K562 (cell line): Measurements from ENCODE around the gene NOTCH1. TPM values are rescaled to one million over a fixed set of nuclear protein-coding genes. Genes with fewer than 3 reads are reported as not detected.
A peak's percentile ranks its signal among the peaks of the same experiment; 100 is the strongest.

Experiments used
- ATAC-seq: fragments of 200-7000 bp; cut with Tn5 transposase; 3 replicates; pipeline ENCODE4 v1.9.1; 2020; ENCODE audit warnings: moderate library complexity
- BruUV-seq: library from RNA; stranded (reverse); fragments of 400-500 nt; replicated peaks from 2 replicates; lab custom pipeline; 2021; lab: Mats Ljungman, UMichigan
- CTCF ChIA-PET: fragments of 300-600 bp; formaldehyde crosslinking; extraction: SDS; loops from one replicate; lab custom pipeline; 2021; ENCODE audit warnings: low intra/inter-chr PET ratio; lab: Yijun Ruan, JAX
- POLR2A ChIA-PET: fragments of 300-600, 350-650 bp; sonication (Branson Sonifier 250); formaldehyde crosslinking; extraction: SDS; loops from one replicate; lab custom pipeline; 2021; ENCODE audit warnings: antibody characterized with exemption, inconsistent platforms; lab: Yijun Ruan, JAX
- DNase-seq, 4 experiments: peaks; one replicate each; pipeline versions ENCODE4 v3.0.0 to v3.0.0-alpha.2; 2011 to 2018; ENCODE audit warnings: low spot score in 3 of 4, mixed read lengths in 3 of 4; ENCODE audit errors: extremely low read depth in 1 of 4
- FAIRE-seq: peaks from 2 replicates; lab custom pipeline; 2011; peaks lifted over from hg19 to GRCh38; lab: Jason Lieb, UNC
- H2AFZ ChIP-seq: 2 replicates; pipeline ENCODE4 v1.6.0; 2011; ENCODE audit warnings: low read depth, low read length, control low read depth, inconsistent platforms
- H3K27ac ChIP-seq: fragments of 200-600 bp; 3 replicates; pipeline ENCODE4 v1.8.0; 2011; ENCODE audit warnings: low read depth, mild to moderate bottlenecking, control low read depth, inconsistent platforms, low read length, moderate library complexity, mixed read lengths; ENCODE audit errors: extremely low read depth
- H3K27me3 ChIP-seq, 2 experiments: fragments of 300-600 bp in 1 of 2; 2 replicates in 1 of 2; 3 replicates in 1 of 2; pipeline versions ENCODE4 v1.6.0 to v1.8.0; 2011; ENCODE audit warnings: inconsistent platforms in 2 of 2, low read length in 2 of 2, mild to moderate bottlenecking in 1 of 2, mixed read lengths in 1 of 2, moderate library complexity in 1 of 2; ENCODE audit not compliant: control insufficient read depth in 2 of 2, insufficient read depth in 2 of 2
- H3K36me3 ChIP-seq: fragments of 300-600 bp; 3 replicates; pipeline ENCODE4 v1.8.0; 2011; ENCODE audit warnings: mild to moderate bottlenecking, low read length, inconsistent platforms; ENCODE audit not compliant: control insufficient read depth, insufficient read depth
- H3K4me1 ChIP-seq, 2 experiments: fragments of 200-600 bp in 1 of 2; replicated peaks in 1 of 2; 2 replicates in 1 of 2; 3 replicates in 1 of 2; pipeline versions ENCODE4 v1.5.1 to v1.8.0; 2011; ENCODE audit warnings: inconsistent platforms in 2 of 2, low read length in 2 of 2, mild to moderate bottlenecking in 1 of 2, mixed read lengths in 1 of 2, moderate library complexity in 1 of 2; ENCODE audit not compliant: control insufficient read depth in 2 of 2, insufficient read depth in 2 of 2
- H3K4me2 ChIP-seq: 2 replicates; pipeline ENCODE4 v1.6.1; 2011; ENCODE audit warnings: low read length, control low read depth, inconsistent platforms, mixed read lengths; ENCODE audit not compliant: insufficient read depth
- H3K4me3 ChIP-seq: fragments of 200-600 bp; sonication (generic), shearing (Covaris generic); 2 replicates; pipeline ENCODE4 v1.5.1; 2016; ENCODE audit warnings: control low read depth, inconsistent platforms
- H3K79me2 ChIP-seq: fragments of 200-600 bp; 3 replicates; pipeline ENCODE4 v1.8.0; 2011; ENCODE audit warnings: low read length, inconsistent platforms; ENCODE audit not compliant: control insufficient read depth, insufficient read depth
- H3K9ac ChIP-seq, 2 experiments: 2 replicates each; pipeline versions ENCODE4 v1.6.0 to v1.6.1; 2011; ENCODE audit warnings: low read depth in 2 of 2, low read length in 2 of 2, control low read depth in 1 of 2, inconsistent platforms in 1 of 2, mild to moderate bottlenecking in 1 of 2, mixed read lengths in 1 of 2; ENCODE audit not compliant: insufficient read depth in 1 of 2
- H3K9me1 ChIP-seq: one replicate; pipeline ENCODE4 v1.6.0; 2011; ENCODE audit warnings: inconsistent platforms, mild to moderate bottlenecking, low read length, moderate library complexity; ENCODE audit not compliant: control insufficient read depth, insufficient read depth
- H3K9me3 ChIP-seq: replicated peaks from 2 replicates; pipeline ENCODE4 v1.5.1; 2011; ENCODE audit warnings: low read depth, low read length, inconsistent platforms; ENCODE audit not compliant: control insufficient read depth, insufficient read depth
- H4K20me1 ChIP-seq: replicated peaks from 2 replicates; pipeline ENCODE4 v1.6.1; 2011; ENCODE audit warnings: low read length, inconsistent platforms, mixed read lengths; ENCODE audit not compliant: control insufficient read depth, insufficient read depth
- DIDO1 ChIP-seq: fragments of 450-650 bp; IDR thresholded peaks from 2 replicates; pipeline ENCODE4 v1.6.1; 2016; ENCODE audit warnings: low read depth, missing biosample characterization, missing genetic modification characterization
- E2F1 ChIP-seq: sonication (generic); formaldehyde crosslinking; IDR thresholded peaks from 2 replicates; pipeline ENCODE4 v1.8.1; 2023; ENCODE audit warnings: mild to moderate bottlenecking, missing genetic modification reagents, moderate library complexity
- ESRRB ChIP-seq: fragments of 250-450 bp; sonication (Bioruptor Pico); IDR thresholded peaks from 2 replicates; pipeline ENCODE4 v1.5.0; 2020; ENCODE audit warnings: mild to moderate bottlenecking, moderate library complexity, borderline replicate concordance
- ID3 ChIP-seq, 2 experiments: fragments of 250-450 bp in 1 of 2; fragments of 450-650 bp in 1 of 2; sonication (Bioruptor Pico) in 1 of 2; IDR thresholded peaks; 2 replicates each; pipeline versions ENCODE4 v1.6.1 to v1.8.0; 2016 to 2021; ENCODE audit warnings: mild to moderate bottlenecking in 2 of 2, moderate library complexity in 2 of 2, missing compliant biosample characterization in 1 of 2, missing genetic modification characterization in 1 of 2
- KDM1A ChIP-seq, 2 experiments: fragments of 450-650 bp; IDR thresholded peaks; 2 replicates each; pipeline ENCODE4 v1.6.1; 2016; ENCODE audit warnings: mild to moderate bottlenecking in 2 of 2
- L3MBTL2 ChIP-seq: fragments of 450-650 bp; IDR thresholded peaks from 2 replicates; pipeline ENCODE4 v1.6.1; 2016; ENCODE audit warnings: mild to moderate bottlenecking, moderate library complexity
- OTX1 ChIP-seq: fragments of 450-650 bp; formaldehyde crosslinking; IDR thresholded peaks from 2 replicates; pipeline ENCODE4 v1.4.0; 2022; ENCODE audit warnings: mild to moderate bottlenecking
- PHF21A ChIP-seq: fragments of 450-650 bp; IDR thresholded peaks from 2 replicates; pipeline ENCODE4 v1.6.1; 2017; ENCODE audit warnings: low read depth, borderline replicate concordance
- POLR2A ChIP-seq: fragments of 450-650 bp; conservative IDR thresholded peaks from 2 replicates; pipeline ENCODE4 v1.6.1; 2016
- POLR2G ChIP-seq: fragments of 200-400 bp; formaldehyde crosslinking; IDR thresholded peaks from 2 replicates; pipeline ENCODE4 v1.6.1; 2017; ENCODE audit warnings: low read depth, mild to moderate bottlenecking, antibody characterized with exemption, low read length, moderate library complexity
- RBFOX2 ChIP-seq: fragments of 200-400 bp; formaldehyde crosslinking; IDR thresholded peaks from 2 replicates; pipeline ENCODE4 v1.6.1; 2017; ENCODE audit warnings: low read depth, mild to moderate bottlenecking, low read length, moderate library complexity
- RBM22 ChIP-seq: fragments of 200-400 bp; formaldehyde crosslinking; IDR thresholded peaks from 2 replicates; pipeline ENCODE4 v1.6.1; 2018; ENCODE audit warnings: low read length, low read depth; ENCODE audit not compliant: poor library complexity, severe bottlenecking
- SAFB ChIP-seq: fragments of 200-400 bp; formaldehyde crosslinking; IDR thresholded peaks from 2 replicates; pipeline ENCODE4 v1.6.1; 2017; ENCODE audit warnings: low read depth, low read length, borderline replicate concordance
- SAFB2 ChIP-seq: fragments of 200-400 bp; formaldehyde crosslinking; IDR thresholded peaks from 2 replicates; pipeline ENCODE4 v1.6.1; 2018; ENCODE audit warnings: borderline replicate concordance, low read length, low read depth, moderate library complexity; ENCODE audit not compliant: severe bottlenecking
- XRCC3 ChIP-seq: fragments of 450-650 bp; IDR thresholded peaks from 2 replicates; pipeline ENCODE4 v1.6.1; 2017; ENCODE audit warnings: mild to moderate bottlenecking, moderate library complexity
- ZBTB1 ChIP-seq: sonication (generic); formaldehyde crosslinking; IDR thresholded peaks from 2 replicates; pipeline ENCODE4 v1.8.1; 2023; ENCODE audit warnings: missing genetic modification reagents, low read depth, mild to moderate bottlenecking, borderline replicate concordance
- ZKSCAN8 ChIP-seq: fragments of 200-800 bp; sonication (Bioruptor generic); IDR thresholded peaks from 2 replicates; pipeline ENCODE4 v1.6.1; 2016; ENCODE audit warnings: missing genetic modification characterization, missing compliant biosample characterization
- ZNF239 ChIP-seq: fragments of 250-450 bp; sonication (Bioruptor Pico); IDR thresholded peaks from 2 replicates; pipeline ENCODE4 v1.4.0; 2020; ENCODE audit warnings: mild to moderate bottlenecking
- ZSCAN29 ChIP-seq: fragments of 450-650 bp; IDR thresholded peaks from 2 replicates; pipeline ENCODE4 v1.6.1; 2017
- WGBS: fragments of 100-300 bp; shearing (Covaris generic); methylation state at CpG from one replicate; pipeline ENCODE4 v1.1.6; 2016; ENCODE audit warnings: low coverage, mixed read lengths; ENCODE audit not compliant: insufficient coverage; ENCODE audit errors: missing lambda C conversion rate; 5-methylcytosine and 5-hydroxymethylcytosine counted together
- in situ Hi-C: fragments of 300-500 bp; cut with MboI; formaldehyde crosslinking; loops from 4 replicates; pipeline ENCODE4 v1.15.0; 2018; ENCODE audit warnings: inconsistent platforms, mixed read lengths
- intact Hi-C: fragments of 100-400 bp; cut with micrococcal nuclease; formaldehyde crosslinking; loops from 2 replicates; pipeline ENCODE4 v1.14.2; 2022
- polyA plus RNA-seq, 8 experiments: library from polyadenylated mRNA; depleted of rRNA in 4 of 8; stranded (reverse) in 5 of 8; unstranded in 3 of 8; fragments of >200 nt; fragmentation: Nextera tagmentation in 2 of 8; fragmentation: Illumina TruSeq in 1 of 8; extraction: Ambion mirVana in 2 of 8; extraction: Trizol in 1 of 8; gene quantifications; 2 replicates each; pipeline versions ENCODE4 v1.2.1 to v1.2.3, GENCODE V29; 2011 to 2014; ENCODE audit warnings: inconsistent platforms in 1 of 8, missing spikeins in 1 of 8
- total RNA-seq, 7 experiments: library from RNA; depleted of rRNA in 6 of 7; stranded (reverse); fragments of >200 nt in 6 of 7; fragmentation: Illumina TruSeq in 2 of 7; extraction: Trizol in 2 of 7; gene quantifications; 2 replicates each; pipeline versions ENCODE4 v1.2.1 to v1.2.3, GENCODE V29; 2011 to 2021; ENCODE audit warnings: low replicate concordance in 1 of 7

Gene NOTCH1
- total and polyA plus RNA-seq, 9 of the 15 experiments (the other 6 are each of a cell fraction or from before 2014, with no cell fraction given), result 0.03 to 31.4 (median 2.3) TPM

- TF ChIP-seq SAFB2, result no peak
These were observed 70.6 kb downstream of the NOTCH1 start (continued) for GRCh38 chr9:136474974-136475865.

- Histone ChIP-seq H2AFZ (no peak overlapping the region), H3K4me2 (no peak overlapping the region)
- TF ChIP-seq DIDO1 (no peak), L3MBTL2 (no peak), E2F1 (CRISPR knock-in tag) (no peak), POLR2G (peak; percentile 75), RBFOX2 (peak; percentile 63), ZSCAN29 (no peak), ESRRB (no peak), ID3 (CRISPR knock-in tag; IDR thresholded peaks at IDR 0.05) (no peak), ID3 (tag; IDR thresholded peaks at IDR 0.05) (no peak), RBM22 (peak; percentile 54), ZBTB1 (no peak), OTX1 (CRISPR knock-in tag) (no peak), ZKSCAN8 (CRISPR knock-in tag) (no peak), PHF21A (no peak), SAFB (no peak), KDM1A (IDR thresholded peaks at IDR 0.05) (no peak), XRCC3 (no peak), ZNF239 (CRISPR knock-in tag) (no peak), POLR2A (0 out of 2 replicates have a peak, but pooled peaks have one; percentile 35)
These were observed 71.7 kb downstream of the NOTCH1 start for GRCh38 chr9:136474021-136474640.

More at GRCh38 chr9:136474021-136474640, 71.7 kb downstream of the NOTCH1 start:
- in situ Hi-C loops, result no loop called here
- H3K4me1 ChIP-seq, result peaks cover 0 to 23% of the 10 kb centered on the region in 2 experiments; a peak in 3 of 5 replicates
- no peaks in the 10 kb centered on the region for H3K27me3 ChIP-seq
- ChIA-PET CTCF (no interaction called here), POLR2A (interaction anchor here (0.6 to 3.0 kb wide), 8 partner anchors 9 to 172 kb away, joined by 3 to 8 read pairs (median 4); no protein-coding TSS in a partner anchor)
- ATAC-seq (no peak; the same call in 2 of the 3 replicates), DNase-seq (no peak), FAIRE-seq (no peak)
- H4K20me1 ChIP-seq, result peaks cover 52% of the 10 kb centered on the region
- H3K36me3 ChIP-seq, result peaks cover 99% of the 10 kb centered on the region
- H3K27ac ChIP-seq, result no peak overlapping the region
- H3K9me1 ChIP-seq, result peaks cover 5% of the 10 kb centered on the region
- peak overlapping the region in 1 of 2 experiments; percentile 7; a peak in 1 of 4 replicates for H3K9ac ChIP-seq
- WGBS, result 95% methylated on average over 25 of the region's 27 CpGs
- H3K79me2 ChIP-seq, result peaks cover 73% of the 10 kb centered on the region
- H3K4me3 ChIP-seq, result no peak overlapping the region
- BruUV-seq, result no TSS peak
- intact Hi-C loops, result no loop called here
- no peaks in the 10 kb centered on the region for H3K9me3 ChIP-seq
